Measurements from ENCODE around the gene ERGIC3. TPM values are rescaled to one million over a fixed set of nuclear protein-coding genes. Genes with fewer than 3 reads are reported as not detected.

ERGIC3 gene
- total and polyA plus RNA-seq, 2 donors (not counting 3 experiments of a cell fraction or from before 2014, with no cell fraction given): 203 to 419 TPM

- FAIRE-seq (no peak), DNase-seq (ENCODE audit: low read depth, low spot score) (no peak)
- no peak for TF ChIP-seq EZH2 (IDR thresholded peaks at IDR 0.05; ENCODE audit: borderline replicate concordance, low read depth, low read length, severe bottlenecking)
- no peak for TF ChIP-seq GATA2 (IDR thresholded peaks at IDR 0.05; ENCODE audit: insufficient read depth, insufficient read length, low read depth, low read length)
- no peak for TF ChIP-seq POLR2AphosphoS5 (IDR thresholded peaks at IDR 0.05; ENCODE audit: insufficient read depth, low read depth, low read length)
- TF ChIP-seq, protein P1, sequence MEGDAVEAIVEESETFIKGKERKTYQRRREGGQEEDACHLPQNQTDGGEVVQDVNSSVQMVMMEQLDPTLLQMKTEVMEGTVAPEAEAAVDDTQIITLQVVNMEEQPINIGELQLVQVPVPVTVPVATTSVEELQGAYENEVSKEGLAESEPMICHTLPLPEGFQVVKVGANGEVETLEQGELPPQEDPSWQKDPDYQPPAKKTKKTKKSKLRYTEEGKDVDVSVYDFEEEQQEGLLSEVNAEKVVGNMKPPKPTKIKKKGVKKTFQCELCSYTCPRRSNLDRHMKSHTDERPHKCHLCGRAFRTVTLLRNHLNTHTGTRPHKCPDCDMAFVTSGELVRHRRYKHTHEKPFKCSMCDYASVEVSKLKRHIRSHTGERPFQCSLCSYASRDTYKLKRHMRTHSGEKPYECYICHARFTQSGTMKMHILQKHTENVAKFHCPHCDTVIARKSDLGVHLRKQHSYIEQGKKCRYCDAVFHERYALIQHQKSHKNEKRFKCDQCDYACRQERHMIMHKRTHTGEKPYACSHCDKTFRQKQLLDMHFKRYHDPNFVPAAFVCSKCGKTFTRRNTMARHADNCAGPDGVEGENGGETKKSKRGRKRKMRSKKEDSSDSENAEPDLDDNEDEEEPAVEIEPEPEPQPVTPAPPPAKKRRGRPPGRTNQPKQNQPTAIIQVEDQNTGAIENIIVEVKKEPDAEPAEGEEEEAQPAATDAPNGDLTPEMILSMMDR (IDR thresholded peaks at IDR 0.05; ENCODE audit: extremely low read depth in 1 of 2, insufficient read depth in 1 of 2, low read depth in 1 of 2, low read length in 2 of 2): no peak
- TF ChIP-seq FOS (IDR thresholded peaks at IDR 0.05; ENCODE audit: borderline replicate concordance, insufficient read depth, low read length): no peak
- TF ChIP-seq, protein P2, sequence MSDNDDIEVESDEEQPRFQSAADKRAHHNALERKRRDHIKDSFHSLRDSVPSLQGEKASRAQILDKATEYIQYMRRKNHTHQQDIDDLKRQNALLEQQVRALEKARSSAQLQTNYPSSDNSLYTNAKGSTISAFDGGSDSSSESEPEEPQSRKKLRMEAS (IDR thresholded peaks at IDR 0.05; ENCODE audit: insufficient read depth, insufficient read length): no peak
- TF ChIP-seq MYC (IDR thresholded peaks at IDR 0.05; ENCODE audit: low read depth, low read length): no peak
- TF ChIP-seq JUN (IDR thresholded peaks at IDR 0.05; ENCODE audit: borderline replicate concordance, insufficient read depth, insufficient read length, low read depth): no peak
- no peak for TF ChIP-seq POLR2A (IDR thresholded peaks at IDR 0.05; ENCODE audit: low read depth, low read length)
- dilution Hi-C loops (cut with MboI; ENCODE audit: extremely low pct_ligation_motif_present, low sequenced_read_pairs) (no loop called here), intact Hi-C loops (cut with micrococcal nuclease) (no loop called here)
- Histone ChIP-seq H2AFZ (ENCODE audit: low read depth, low read length) (no peak overlapping the region), H3K36me3 (ENCODE audit: control insufficient read depth in 2 of 2, extremely low read depth in 1 of 2, insufficient read depth in 2 of 2, low read length in 2 of 2) (peaks cover 7 to 14% of the 10 kb centered on the region in 2 experiments), H3K27ac (ENCODE audit: insufficient read depth, low read depth, low read length) (no peak overlapping the region), H3K4me3 (replicated peaks in 1 of 3; ENCODE audit: insufficient read depth in 1 of 3, low read depth in 1 of 3, low read length in 3 of 3) (no peak overlapping the region), H3K9ac (replicated peaks; ENCODE audit: extremely low read depth, insufficient read depth, low read length) (no peak overlapping the region), H3K9me3 (replicated peaks; ENCODE audit: control insufficient read depth, insufficient read depth, low read length) (no peaks in the 10 kb centered on the region), H3K79me2 (ENCODE audit: control insufficient read depth, insufficient read depth, low read length) (peaks cover 2% of the 10 kb centered on the region), H3K4me1 (ENCODE audit: control insufficient read depth, extremely low read depth, insufficient read depth, low read length) (peaks cover 4% of the 10 kb centered on the region), H4K20me1 (replicated peaks; ENCODE audit: control insufficient read depth, extremely low read depth, insufficient read depth, low read length) (no peaks in the 10 kb centered on the region), H3K9me1 (replicated peaks; ENCODE audit: control insufficient read depth, extremely low read depth, insufficient read depth, low read length) (no peaks in the 10 kb centered on the region), H3K27me3 (ENCODE audit: control insufficient read depth in 2 of 2, insufficient read depth in 2 of 2, low read length in 2 of 2) (no peaks in the 10 kb centered on the region), H3K4me2 (ENCODE audit: insufficient read depth, low read length) (no peak overlapping the region)
- ChIA-PET CTCF (no interaction called here), POLR2A (no interaction called here)
- BruUV-seq (replicated peaks): no TSS peak
Observed at GRCh38 chr20:35546127-35546526, 4.2 kb downstream of the ERGIC3 start.
